Measurements from ENCODE around the gene SUN1.
"Not testable (repeated sequence)": the region's sequence is repeated elsewhere in the genome, so short reads cannot be mapped to it uniquely, and the experiment has no call there.

The SUN1 gene

DNA sequence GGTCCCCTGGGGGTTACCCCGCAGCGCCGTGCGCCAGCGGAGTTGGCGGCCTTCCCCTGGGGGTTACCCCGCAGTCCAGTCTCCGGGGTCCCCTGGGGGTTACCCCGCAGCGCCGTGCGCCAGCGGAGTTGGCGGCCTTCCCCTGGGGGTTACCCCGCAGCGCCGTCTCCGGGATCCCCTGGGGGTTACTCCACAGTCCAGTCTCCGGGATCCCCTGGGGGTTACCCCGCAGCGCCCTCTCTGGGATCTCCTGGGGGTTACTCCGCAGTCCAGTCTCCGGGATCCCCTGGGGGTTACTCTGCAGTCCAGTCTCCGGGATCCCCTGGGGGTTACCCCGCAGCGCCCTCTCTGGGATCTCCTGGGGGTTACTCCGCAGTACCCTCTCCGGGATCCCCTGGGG lies 15.5 kb downstream of the SUN1 start:
- not testable (repeated sequence) for H3K9ac ChIP-seq (ENCODE audit: low read length); H3K4me3 ChIP-seq (ENCODE audit: low read depth, low read length); H3K4me1 ChIP-seq (ENCODE audit: control insufficient read depth, insufficient read depth, low read length); H3K27me3 ChIP-seq (ENCODE audit: control insufficient read depth, insufficient read depth, low read length); H3K27ac ChIP-seq (ENCODE audit: low read depth, low read length); H3K9me3 ChIP-seq (ENCODE audit: control insufficient read depth, insufficient read depth, low read depth, low read length)
- H3K36me3 ChIP-seq (ENCODE audit: control insufficient read depth, insufficient read depth, low read length): peaks cover 74% of the 10 kb centered on the region

GRCh38 chr7:849145-849544 lies 16.9 kb downstream of the SUN1 start:
- H3K27ac ChIP-seq (ENCODE audit: low read depth, low read length): no peak overlapping the region
- H3K9me3 ChIP-seq (ENCODE audit: control insufficient read depth, insufficient read depth, low read depth, low read length): no peaks in the 10 kb centered on the region
- H3K4me1 ChIP-seq (ENCODE audit: control insufficient read depth, insufficient read depth, low read length): no peaks in the 10 kb centered on the region
- H3K27me3 ChIP-seq (ENCODE audit: control insufficient read depth, insufficient read depth, low read length): no peaks in the 10 kb centered on the region
- no peak overlapping the region for H3K4me3 ChIP-seq (ENCODE audit: low read depth, low read length)
- no peak overlapping the region for H3K9ac ChIP-seq (ENCODE audit: low read length)
- H3K36me3 ChIP-seq (ENCODE audit: control insufficient read depth, insufficient read depth, low read length): peaks cover 74% of the 10 kb centered on the region

DNA sequence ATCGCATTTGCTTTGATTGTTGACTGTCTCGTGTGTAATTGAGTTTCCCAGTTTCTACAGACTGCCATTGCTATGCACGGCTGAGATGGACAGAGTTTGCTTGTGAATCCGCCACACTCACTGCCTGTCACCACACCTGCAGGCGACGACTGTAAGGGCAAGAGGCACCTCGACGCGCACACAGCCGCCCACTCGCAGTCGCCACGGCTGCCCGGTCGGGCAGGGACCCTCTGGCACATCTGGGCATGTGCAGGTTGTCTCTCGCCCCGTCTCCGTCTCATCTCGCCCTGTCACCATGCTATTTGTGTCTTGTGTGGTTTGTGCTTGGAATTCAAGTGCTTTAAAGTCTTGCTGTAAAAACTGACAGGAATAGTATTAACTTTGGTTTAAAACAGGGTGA lies 17.5 kb downstream of the SUN1 start:
- no peaks in the 10 kb centered on the region for H3K4me1 ChIP-seq (ENCODE audit: control insufficient read depth, insufficient read depth, low read length)
- H3K4me3 ChIP-seq (ENCODE audit: low read depth, low read length): no peak overlapping the region
- H3K27ac ChIP-seq (ENCODE audit: low read depth, low read length): no peak overlapping the region
- H3K36me3 ChIP-seq (ENCODE audit: control insufficient read depth, insufficient read depth, low read length): peaks cover 74% of the 10 kb centered on the region
- no peak overlapping the region for H3K9ac ChIP-seq (ENCODE audit: low read length)
- H3K27me3 ChIP-seq (ENCODE audit: control insufficient read depth, insufficient read depth, low read length): no peaks in the 10 kb centered on the region
- no peaks in the 10 kb centered on the region for H3K9me3 ChIP-seq (ENCODE audit: control insufficient read depth, insufficient read depth, low read depth, low read length)

DNA sequence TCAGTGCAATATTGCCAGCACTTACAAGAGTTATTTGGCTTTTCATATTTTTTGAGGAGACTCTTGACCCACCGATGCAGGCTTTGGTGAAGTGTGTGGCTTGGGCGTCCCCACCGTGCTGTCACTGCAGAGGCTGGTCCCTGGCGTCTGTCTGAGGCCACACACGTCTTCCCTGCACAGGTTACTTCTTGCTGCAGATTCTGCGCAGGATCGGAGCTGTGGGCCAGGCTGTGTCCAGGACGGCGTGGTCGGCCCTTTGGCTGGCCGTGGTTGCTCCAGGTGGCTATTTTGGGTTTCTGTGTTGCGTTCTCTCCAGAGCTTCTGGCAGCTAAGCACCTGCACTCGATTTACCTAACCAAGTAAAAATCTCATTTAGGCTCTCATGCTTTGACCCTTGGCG lies 18.9 kb downstream of the SUN1 start:
- H3K27me3 ChIP-seq (ENCODE audit: control insufficient read depth, insufficient read depth, low read length): no peaks in the 10 kb centered on the region
- peaks cover 78% of the 10 kb centered on the region for H3K36me3 ChIP-seq (ENCODE audit: control insufficient read depth, insufficient read depth, low read length)

GRCh38 chr7:853366-854117 lies 21.3 kb downstream of the SUN1 start:
- H3K4me3 ChIP-seq (ENCODE audit: low read depth, low read length): no peak overlapping the region
- H3K4me1 ChIP-seq (ENCODE audit: control insufficient read depth, insufficient read depth, low read length): no peaks in the 10 kb centered on the region
- no peak overlapping the region for H3K27ac ChIP-seq (ENCODE audit: low read depth, low read length)
- no peaks in the 10 kb centered on the region for H3K27me3 ChIP-seq (ENCODE audit: control insufficient read depth, insufficient read depth, low read length)
- H3K9ac ChIP-seq (ENCODE audit: low read length): no peak overlapping the region
- H3K36me3 ChIP-seq (ENCODE audit: control insufficient read depth, insufficient read depth, low read length): peaks cover 91% of the 10 kb centered on the region
- H3K9me3 ChIP-seq (ENCODE audit: control insufficient read depth, insufficient read depth, low read depth, low read length): no peaks in the 10 kb centered on the region

More for the DNA sequence above, 18.9 kb downstream of the SUN1 start:
- H3K4me3 ChIP-seq (ENCODE audit: low read depth, low read length): no peak overlapping the region
- H3K9ac ChIP-seq (ENCODE audit: low read length): no peak overlapping the region
- H3K27ac ChIP-seq (ENCODE audit: low read depth, low read length): no peak overlapping the region
- no peaks in the 10 kb centered on the region for H3K4me1 ChIP-seq (ENCODE audit: control insufficient read depth, insufficient read depth, low read length)
- no peaks in the 10 kb centered on the region for H3K9me3 ChIP-seq (ENCODE audit: control insufficient read depth, insufficient read depth, low read depth, low read length)

GRCh38 chr7:854118-854775 lies 22.0 kb downstream of the SUN1 start:
- H3K27me3 ChIP-seq (ENCODE audit: control insufficient read depth, insufficient read depth, low read length): no peaks in the 10 kb centered on the region
- no peak overlapping the region for H3K27ac ChIP-seq (ENCODE audit: low read depth, low read length)
- peaks cover 92% of the 10 kb centered on the region for H3K36me3 ChIP-seq (ENCODE audit: control insufficient read depth, insufficient read depth, low read length)
- no peaks in the 10 kb centered on the region for H3K4me1 ChIP-seq (ENCODE audit: control insufficient read depth, insufficient read depth, low read length)
- H3K4me3 ChIP-seq (ENCODE audit: low read depth, low read length): no peak overlapping the region
- no peak overlapping the region for H3K9ac ChIP-seq (ENCODE audit: low read length)
- H3K9me3 ChIP-seq (ENCODE audit: control insufficient read depth, insufficient read depth, low read depth, low read length): no peaks in the 10 kb centered on the region

- H3K27me3 ChIP-seq (ENCODE audit: control insufficient read depth, insufficient read depth, low read length): no peaks in the 10 kb centered on the region
- no peak overlapping the region for H3K9ac ChIP-seq (ENCODE audit: low read length)
- H3K27ac ChIP-seq (ENCODE audit: low read depth, low read length): no peak overlapping the region
- H3K9me3 ChIP-seq (ENCODE audit: control insufficient read depth, insufficient read depth, low read depth, low read length): no peaks in the 10 kb centered on the region
- H3K4me3 ChIP-seq (ENCODE audit: low read depth, low read length): no peak overlapping the region
- H3K36me3 ChIP-seq (ENCODE audit: control insufficient read depth, insufficient read depth, low read length): peaks cover 98% of the 10 kb centered on the region
- H3K4me1 ChIP-seq (ENCODE audit: control insufficient read depth, insufficient read depth, low read length): no peaks in the 10 kb centered on the region
Measured at GRCh38 chr7:855686-856369, 23.6 kb downstream of the SUN1 start.

DNA sequence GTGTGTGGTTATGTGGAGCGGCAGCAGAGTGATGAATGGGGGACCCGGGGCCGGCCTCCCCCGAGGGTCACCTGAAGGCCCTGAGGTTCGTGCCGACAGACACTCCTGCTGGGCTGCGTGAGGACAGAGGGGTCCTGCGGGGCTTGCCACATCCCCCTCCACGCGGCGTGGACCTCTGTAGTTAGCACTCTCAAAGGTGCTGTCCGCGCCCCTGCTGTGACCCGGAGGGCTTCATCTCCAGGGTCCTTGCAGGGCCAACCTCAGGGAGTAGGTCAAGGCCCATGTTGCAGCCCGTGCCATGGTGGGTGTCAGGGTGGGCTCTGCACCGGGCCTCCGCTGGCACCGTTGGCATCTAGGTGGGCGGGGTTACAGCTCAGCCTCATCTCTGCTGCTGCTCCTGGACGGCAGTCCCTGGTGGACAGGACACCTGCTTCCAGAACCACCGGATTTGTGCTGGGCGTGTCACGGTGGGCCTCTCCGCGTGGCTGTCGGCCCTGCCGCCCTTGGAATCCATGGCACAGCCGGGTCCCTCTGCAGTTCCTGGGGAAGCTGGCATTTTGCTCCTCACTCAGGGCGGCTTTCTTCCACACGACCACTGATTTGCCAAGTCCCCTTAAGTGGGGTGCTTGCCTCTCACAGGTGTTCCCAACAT lies 24.3 kb downstream of the SUN1 start:
- peaks cover 98% of the 10 kb centered on the region for H3K36me3 ChIP-seq (ENCODE audit: control insufficient read depth, insufficient read depth, low read length)
- no peaks in the 10 kb centered on the region for H3K9me3 ChIP-seq (ENCODE audit: control insufficient read depth, insufficient read depth, low read depth, low read length)
- no peak overlapping the region for H3K4me3 ChIP-seq (ENCODE audit: low read depth, low read length)
- no peaks in the 10 kb centered on the region for H3K27me3 ChIP-seq (ENCODE audit: control insufficient read depth, insufficient read depth, low read length)
- no peak overlapping the region for H3K9ac ChIP-seq (ENCODE audit: low read length)
- no peaks in the 10 kb centered on the region for H3K4me1 ChIP-seq (ENCODE audit: control insufficient read depth, insufficient read depth, low read length)
- H3K27ac ChIP-seq (ENCODE audit: low read depth, low read length): no peak overlapping the region

GRCh38 chr7:857661-858060 lies 25.4 kb downstream of the SUN1 start:
- H3K27ac ChIP-seq (ENCODE audit: low read depth, low read length): no peak overlapping the region
- no peaks in the 10 kb centered on the region for H3K27me3 ChIP-seq (ENCODE audit: control insufficient read depth, insufficient read depth, low read length)
- no peak overlapping the region for H3K4me3 ChIP-seq (ENCODE audit: low read depth, low read length)
- H3K9me3 ChIP-seq (ENCODE audit: control insufficient read depth, insufficient read depth, low read depth, low read length): no peaks in the 10 kb centered on the region
- H3K36me3 ChIP-seq (ENCODE audit: control insufficient read depth, insufficient read depth, low read length): peaks cover 98% of the 10 kb centered on the region
- no peaks in the 10 kb centered on the region for H3K4me1 ChIP-seq (ENCODE audit: control insufficient read depth, insufficient read depth, low read length)
- H3K9ac ChIP-seq (ENCODE audit: low read length): no peak overlapping the region

GRCh38 chr7:859359-860030 lies 27.2 kb downstream of the SUN1 start:
- Histone ChIP-seq H3K27ac (ENCODE audit: low read depth, low read length) (no peak overlapping the region), H3K36me3 (ENCODE audit: control insufficient read depth, insufficient read depth, low read length) (peaks cover 96% of the 10 kb centered on the region), H3K9ac (ENCODE audit: low read length) (no peak overlapping the region), H3K4me1 (ENCODE audit: control insufficient read depth, insufficient read depth, low read length) (no peaks in the 10 kb centered on the region), H3K27me3 (ENCODE audit: control insufficient read depth, insufficient read depth, low read length) (no peaks in the 10 kb centered on the region), H3K4me3 (ENCODE audit: low read depth, low read length) (no peak overlapping the region), H3K9me3 (ENCODE audit: control insufficient read depth, insufficient read depth, low read depth, low read length) (no peaks in the 10 kb centered on the region)
